ENCODE results near the gene GFOD1. TPM values are rescaled to one million over a fixed set of nuclear protein-coding genes. Genes with fewer than 3 reads are reported as not detected.

GFOD1 gene
- 10 to 100 TPM; 59.3 to 78.3 TPM for total RNA-seq
- long read RNA-seq, full-length matches to known transcripts, result 37 of 77 reads
- long read RNA-seq, partial matches to known transcripts, result 13 of 77 reads
- long read RNA-seq, other reads (novel, unspliced or antisense), result 27 of 77 reads

- ATAC-seq, result peak; percentile 89 to 90
- intact Hi-C loops (cut with DNase I), result loop anchor here (2.0 to 10.0 kb wide), 5 partner anchors 47 to 151 kb away; partner anchors contain the start of gene SIRT5 (in 1 of the 2)
Measured at GRCh38 chr6:13487122-13488014, at the start of gene GFOD1. GFOD1 (minus strand) TSS chr6:13487600; CDS start chr6:13486890, 710 bp downstream.

GRCh38 chr6:13536796-13537526 is 49.6 kb upstream of the GFOD1 start:
- DNase-seq (no peak), ATAC-seq (no peak)
- intact Hi-C loops (cut with DNase I), result loop anchor here in 1 of 2 donors (10.0 kb wide), 1 partner anchor 52 kb away; the partner anchor contains the start of gene GFOD1

More at GRCh38 chr6:13487122-13488014, at the start of gene GFOD1:
- DNase-seq, result peak; percentile 91

GRCh38 chr6:13535306-13535705 is 47.9 kb upstream of the GFOD1 start:
- DNase-seq, result no peak
- peak in 1 of 2 donors; percentile 59 for ATAC-seq
- intact Hi-C loops (cut with DNase I), result loop anchor here in 1 of 2 donors (10.0 kb wide), 1 partner anchor 51 kb away; the partner anchor contains the start of gene GFOD1

- peak in 1 of 2 donors; percentile 40 for ATAC-seq
- DNase-seq, result no peak
- intact Hi-C loops (cut with DNase I), result loop anchor here in 1 of 2 donors (5.0 to 10.0 kb wide), 2 partner anchors 50 to 192 kb away; partner anchors contain the start of gene GFOD1
Measured at GRCh38 chr6:13534536-13534935, 47.1 kb upstream of the GFOD1 start.

- ATAC-seq, result no peak
- DNase-seq, result no peak
- intact Hi-C loops (cut with DNase I), result loop anchor here in 1 of 2 donors (5.0 to 10.0 kb wide), 2 partner anchors 47 to 190 kb away; partner anchors contain the start of gene GFOD1
Measured at GRCh38 chr6:13531956-13532355, 44.6 kb upstream of the GFOD1 start.

- DNase-seq, result no peak
- intact Hi-C loops (cut with DNase I), result no loop called here
- ATAC-seq, result peak; percentile 76 to 83
Measured at GRCh38 chr6:13528777-13529343, 41.5 kb upstream of the GFOD1 start.

GRCh38 chr6:13528232-13528631 is 40.8 kb upstream of the GFOD1 start:
- ATAC-seq, result no peak
- DNase-seq, result no peak
- intact Hi-C loops (cut with DNase I), result no loop called here

- DNase-seq (no peak), ATAC-seq (no peak)
- intact Hi-C loops (cut with DNase I), result no loop called here
Measured at GRCh38 chr6:13527671-13528056, 40.3 kb upstream of the GFOD1 start.

GRCh38 chr6:13526727-13527670 is 39.6 kb upstream of the GFOD1 start:
- DNase-seq (no peak), ATAC-seq (peak; percentile 76 to 83)
- intact Hi-C loops (cut with DNase I), result no loop called here

- ATAC-seq, result no peak
- intact Hi-C loops (cut with DNase I), result no loop called here
- no peak for DNase-seq
Measured at GRCh38 chr6:13526357-13526726, 38.9 kb upstream of the GFOD1 start.

- no peak for ATAC-seq
- intact Hi-C loops (cut with DNase I), result no loop called here
Measured at GRCh38 chr6:13524801-13525508, 37.6 kb upstream of the GFOD1 start.

GRCh38 chr6:13523826-13524622 is 36.6 kb upstream of the GFOD1 start:
- intact Hi-C loops (cut with DNase I), result no loop called here
- ATAC-seq, result peak; percentile 31 to 50

More at GRCh38 chr6:13524801-13525508, 37.6 kb upstream of the GFOD1 start:
- DNase-seq, result no peak

GRCh38 chr6:13522656-13523055 is 35.3 kb upstream of the GFOD1 start:
- no peak for ATAC-seq
- intact Hi-C loops (cut with DNase I), result no loop called here
- no peak for DNase-seq

More at GRCh38 chr6:13523826-13524622, 36.6 kb upstream of the GFOD1 start:
- DNase-seq, result no peak

GRCh38 chr6:13519839-13520238 is 32.4 kb upstream of the GFOD1 start:
- ATAC-seq (no peak), DNase-seq (no peak)
- intact Hi-C loops (cut with DNase I), result no loop called here

- intact Hi-C loops (cut with DNase I), result no loop called here
- ATAC-seq, result no peak
- DNase-seq, result no peak
Measured at GRCh38 chr6:13517116-13517515, 29.7 kb upstream of the GFOD1 start.

GRCh38 chr6:13515912-13516311 is 28.5 kb upstream of the GFOD1 start:
- ATAC-seq, result no peak
- intact Hi-C loops (cut with DNase I), result no loop called here
- no peak for DNase-seq

Data from left cardiac atrium (tissue), 4 donors.